Hepatocyte (in vitro differentiated cells): ENCODE measurements around the gene NUPR1.

Experiments used
- EZH2 ChIP-seq: fragments of 200-600 bp; sonication (generic); IDR thresholded peaks from 2 replicates; pipeline ENCODE4 v1.6.1; 2016; ENCODE audit warnings: antibody characterized with exemption, mild to moderate bottlenecking, borderline replicate concordance
- TF ChIP-seq, protein P1 (sequence below): fragments of 200-600 bp; sonication (generic); IDR thresholded peaks from 2 replicates; pipeline ENCODE4 v1.5.1; 2016; ENCODE audit warnings: antibody characterized with exemption, mild to moderate bottlenecking; ENCODE audit not compliant: poor library complexity

DNA sequence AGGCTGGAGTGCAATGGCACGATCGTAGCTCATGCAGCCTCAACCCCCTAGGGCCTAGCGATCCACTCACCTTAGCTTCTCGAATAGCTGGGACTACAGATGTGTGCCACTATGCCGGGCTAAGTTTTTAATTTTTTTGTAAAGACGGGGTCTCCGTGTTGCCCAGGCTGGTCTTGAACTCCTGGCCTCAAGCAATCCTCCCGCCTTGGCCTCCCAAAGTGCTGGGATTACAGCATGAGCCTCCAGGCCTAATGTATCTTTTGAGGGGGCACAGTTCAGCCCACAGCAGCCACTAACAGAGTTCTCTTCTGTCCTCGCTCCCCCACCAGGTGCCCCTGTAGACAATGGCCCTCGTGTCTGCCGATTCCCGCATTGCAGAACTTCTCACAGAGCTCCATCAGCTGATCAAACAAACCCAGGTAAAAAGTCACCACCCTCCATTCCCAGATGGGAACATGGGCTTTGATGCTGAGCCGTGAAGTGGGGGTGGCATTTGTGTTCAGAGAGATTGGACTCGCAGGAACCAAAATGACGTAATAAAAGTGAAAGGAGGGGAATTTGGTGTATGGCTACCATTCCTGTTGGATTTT is 42.0 kb upstream of the NUPR1 start:
- TF ChIP-seq, protein P1, sequence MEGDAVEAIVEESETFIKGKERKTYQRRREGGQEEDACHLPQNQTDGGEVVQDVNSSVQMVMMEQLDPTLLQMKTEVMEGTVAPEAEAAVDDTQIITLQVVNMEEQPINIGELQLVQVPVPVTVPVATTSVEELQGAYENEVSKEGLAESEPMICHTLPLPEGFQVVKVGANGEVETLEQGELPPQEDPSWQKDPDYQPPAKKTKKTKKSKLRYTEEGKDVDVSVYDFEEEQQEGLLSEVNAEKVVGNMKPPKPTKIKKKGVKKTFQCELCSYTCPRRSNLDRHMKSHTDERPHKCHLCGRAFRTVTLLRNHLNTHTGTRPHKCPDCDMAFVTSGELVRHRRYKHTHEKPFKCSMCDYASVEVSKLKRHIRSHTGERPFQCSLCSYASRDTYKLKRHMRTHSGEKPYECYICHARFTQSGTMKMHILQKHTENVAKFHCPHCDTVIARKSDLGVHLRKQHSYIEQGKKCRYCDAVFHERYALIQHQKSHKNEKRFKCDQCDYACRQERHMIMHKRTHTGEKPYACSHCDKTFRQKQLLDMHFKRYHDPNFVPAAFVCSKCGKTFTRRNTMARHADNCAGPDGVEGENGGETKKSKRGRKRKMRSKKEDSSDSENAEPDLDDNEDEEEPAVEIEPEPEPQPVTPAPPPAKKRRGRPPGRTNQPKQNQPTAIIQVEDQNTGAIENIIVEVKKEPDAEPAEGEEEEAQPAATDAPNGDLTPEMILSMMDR = no peak
- TF ChIP-seq EZH2 = no peak
